Measurements from ENCODE around the gene PPP1R37.
"Not testable (repeated sequence)": the region's sequence is repeated elsewhere in the genome, so short reads cannot be mapped to it uniquely, and the experiment has no call there.

The PPP1R37 gene

DNA sequence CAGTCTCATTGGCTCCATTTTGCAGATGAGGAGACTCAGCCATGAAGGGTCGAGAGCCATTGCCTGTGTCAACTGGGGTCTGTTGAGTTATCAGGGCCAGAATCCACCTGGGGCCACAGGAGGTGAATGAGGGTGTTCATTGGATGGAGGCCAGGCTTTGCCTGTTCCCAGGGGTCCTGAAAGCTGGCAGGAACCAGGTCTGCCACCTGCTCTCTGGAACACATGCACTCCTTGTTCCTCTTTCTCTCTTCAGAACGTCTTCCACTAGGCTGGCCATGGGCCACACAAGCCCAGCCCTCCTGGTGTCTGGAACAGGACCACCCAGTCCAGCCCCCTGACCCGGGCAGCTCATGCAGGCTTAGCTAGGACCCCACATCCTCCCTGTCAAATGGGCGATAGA lies 21.1 kb downstream of the PPP1R37 start:
- ChIA-PET CTCF (interaction anchor here (0.9 to 5.6 kb wide), 4 partner anchors 9 to 15 kb away, joined by 3 to 29 read pairs (median 6); no protein-coding TSS in a partner anchor), POLR2A (no interaction called here)
- no peak overlapping the region for H3K4me3 ChIP-seq (ENCODE audit: low read depth, low read length)
- no peak for TF ChIP-seq CTCF (IDR thresholded peaks at IDR 0.05; ENCODE audit: insufficient read depth, low read length, missing control alignments)
- no peak for DNase-seq (ENCODE audit: low read depth, low spot score)

GRCh38 chr19:45115809-45116615 lies 23.0 kb downstream of the PPP1R37 start:
- DNase-seq (ENCODE audit: low read depth, low spot score): no peak
- ChIA-PET POLR2A (no interaction called here), CTCF (interaction anchor here (1.6 to 5.6 kb wide), 2 partner anchors 9 to 10 kb away, joined by 8 to 29 read pairs; no protein-coding TSS in a partner anchor)
- H3K4me3 ChIP-seq (ENCODE audit: low read depth, low read length): no peak overlapping the region
- TF ChIP-seq CTCF (IDR thresholded peaks at IDR 0.05; ENCODE audit: insufficient read depth, low read length, missing control alignments): no peak

DNA sequence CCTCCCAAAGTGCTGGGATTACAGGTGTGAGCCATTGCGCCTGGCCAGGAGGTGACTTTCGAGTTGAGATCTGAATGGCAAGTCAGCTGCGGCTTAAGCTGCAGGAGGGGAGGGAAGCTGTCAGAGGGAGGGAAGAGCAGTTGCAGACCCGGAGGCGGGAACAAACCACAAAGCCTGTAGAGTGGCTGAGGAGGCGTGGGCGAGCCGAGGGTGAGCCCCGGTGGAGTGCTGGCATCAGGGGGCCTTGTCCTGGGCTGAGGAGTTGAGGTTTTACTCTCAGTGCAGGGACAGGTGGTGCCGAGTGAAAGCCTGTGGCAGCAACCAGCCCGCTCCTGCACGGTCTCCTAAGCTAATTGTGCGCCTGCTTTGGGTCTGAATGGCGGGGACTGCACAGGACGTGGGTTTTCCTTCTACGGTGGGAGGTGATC lies 24.2 kb downstream of the PPP1R37 start:
- POLR2A ChIA-PET: no interaction called here

DNA sequence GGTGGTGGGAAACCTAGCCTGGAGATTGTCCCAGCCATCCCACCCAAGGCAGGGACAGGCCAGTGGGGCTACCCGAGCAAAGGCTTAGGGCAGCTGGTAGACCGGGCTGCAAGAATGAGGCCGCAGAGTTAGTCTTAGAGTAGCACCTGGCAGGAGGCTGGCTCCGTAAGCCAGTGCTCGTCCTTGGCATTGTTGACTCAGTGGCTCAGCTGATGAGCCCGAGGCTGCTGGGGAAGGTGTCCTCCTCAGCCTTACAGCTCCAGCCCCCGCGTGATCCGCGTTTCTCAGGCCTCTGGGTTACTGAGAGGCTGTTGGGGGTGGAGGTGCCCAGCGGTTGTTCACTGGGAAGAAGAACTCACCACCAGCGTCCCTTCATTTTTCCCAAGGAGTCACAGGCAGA lies 24.7 kb downstream of the PPP1R37 start:
- CTCF ChIA-PET: interaction anchor here (1.3 kb wide), 1 partner anchor 11 kb away, joined by 3 read pairs; no protein-coding TSS in a partner anchor
- no peak overlapping the region for H3K4me3 ChIP-seq (ENCODE audit: low read depth, low read length)
- POLR2A ChIA-PET: no interaction called here
- no peak for DNase-seq (ENCODE audit: low read depth, low spot score)
- TF ChIP-seq CTCF (IDR thresholded peaks at IDR 0.05; ENCODE audit: insufficient read depth, low read length, missing control alignments): no peak

More for the DNA sequence above, 24.2 kb downstream of the PPP1R37 start:
- H3K4me3 ChIP-seq (ENCODE audit: low read depth, low read length): no peak overlapping the region
- DNase-seq (ENCODE audit: low read depth, low spot score): no peak
- CTCF ChIA-PET: interaction anchor here (1.3 to 5.6 kb wide), 2 partner anchors 7 to 11 kb away, joined by 3 to 29 read pairs; no protein-coding TSS in a partner anchor
- no peak for TF ChIP-seq CTCF (IDR thresholded peaks at IDR 0.05; ENCODE audit: insufficient read depth, low read length, missing control alignments)

DNA sequence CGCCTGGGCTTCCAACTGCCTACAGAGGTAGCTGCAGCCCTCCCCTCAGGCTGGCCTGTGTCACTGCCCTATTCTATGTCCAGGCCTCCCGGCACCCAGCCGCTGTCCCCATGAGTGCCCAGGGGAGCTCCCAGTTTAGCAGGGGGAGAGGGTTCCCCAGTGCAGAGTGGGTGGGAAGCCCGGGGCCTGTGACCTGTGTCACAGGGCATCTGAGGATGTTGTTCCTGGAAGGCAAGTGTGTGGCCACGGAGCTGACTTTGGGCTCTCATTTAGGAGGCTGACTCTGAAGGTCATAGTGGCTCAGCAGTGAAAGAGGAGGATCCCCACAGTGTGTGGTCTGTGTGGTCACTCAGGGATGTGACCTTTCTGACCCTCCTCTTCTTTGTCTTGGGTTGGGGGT lies 25.1 kb downstream of the PPP1R37 start:
- no peak for DNase-seq (ENCODE audit: low read depth, low spot score)
- no peak overlapping the region for H3K4me3 ChIP-seq (ENCODE audit: low read depth, low read length)
- CTCF ChIA-PET: interaction anchor here (1.2 to 1.3 kb wide), 2 partner anchors 10 to 13 kb away, joined by 3 read pairs; no protein-coding TSS in a partner anchor
- TF ChIP-seq CTCF (IDR thresholded peaks at IDR 0.05; ENCODE audit: insufficient read depth, low read length, missing control alignments): no peak
- POLR2A ChIA-PET: no interaction called here

GRCh38 chr19:45118591-45119355 lies 25.8 kb downstream of the PPP1R37 start:
- CTCF ChIA-PET: interaction anchor here (1.2 to 1.3 kb wide), 2 partner anchors 10 to 13 kb away, joined by 3 read pairs; no protein-coding TSS in a partner anchor
- DNase-seq (ENCODE audit: low read depth, low spot score); POLR2A ChIA-PET; H3K4me3 ChIP-seq (ENCODE audit: low read depth, low read length): not testable (repeated sequence)
